ENCODE results near the gene SPINK1. TPM values are rescaled to one million over a fixed set of nuclear protein-coding genes. Genes with fewer than 3 reads are reported as not detected.

The SPINK1 gene
- total RNA-seq, 1 experiment from 2014 or later, result 4.5 TPM

- TF ChIP-seq SP1 (IDR thresholded peaks at IDR 0.05; ENCODE audit: low read depth) (no peak), ZNF274 (IDR thresholded peaks at IDR 0.05; ENCODE audit: low read depth, low read length) (no peak), CEBPB (IDR thresholded peaks at IDR 0.05; ENCODE audit: low read depth) (no peak), ZFX (IDR thresholded peaks at IDR 0.05) (no peak), FOSL1 (IDR thresholded peaks at IDR 0.05; ENCODE audit: low read depth) (no peak), ATF3 (IDR thresholded peaks at IDR 0.05) (no peak), YY1 (IDR thresholded peaks at IDR 0.05; ENCODE audit: extremely low read depth, insufficient replicate concordance, low read depth, low read length) (no peak)
Measured at GRCh38 chr5:147855774-147856069, 24.3 kb upstream of the SPINK1 start (continued).

- H3K4me2 ChIP-seq (ENCODE audit: low read length), result no peak overlapping the region
- H3K79me2 ChIP-seq (ENCODE audit: insufficient read depth, low read length), result no peaks in the 10 kb centered on the region
- no peaks in the 10 kb centered on the region for H3K9me2 ChIP-seq (ENCODE audit: insufficient read depth)
- ATAC-seq (no peak), DNase-seq (ENCODE audit: low read depth, low spot score) (no peak)
- ChIA-PET CTCF (interaction anchor here (1.1 kb wide), 1 partner anchor 85 kb away, joined by 3 read pairs; no protein-coding TSS in a partner anchor), RAD21 (ENCODE audit: low non-redundant PET in 1 of 2, low total read pairs in 2 of 2, uncharacterized antibody in 2 of 2, unreplicated experiment in 2 of 2) (no interaction called here), POLR2A (no interaction called here)
- no TSS peak for BruUV-seq (replicated peaks)
- H3K9me3 ChIP-seq (ENCODE audit: control insufficient read depth in 1 of 2, insufficient read depth in 1 of 2, low read depth in 1 of 2, low read length in 2 of 2), result no peaks in the 10 kb centered on the region
- no peaks in the 10 kb centered on the region for H3K36me3 ChIP-seq (ENCODE audit: control insufficient read depth in 1 of 2, insufficient read depth in 2 of 2, low read length in 2 of 2)
- H4K20me1 ChIP-seq (ENCODE audit: insufficient read depth), result no peaks in the 10 kb centered on the region
- H3K27ac ChIP-seq (ENCODE audit: low read depth, low read length), result no peak overlapping the region
- no peak overlapping the region for H3K4me3 ChIP-seq (replicated peaks in 1 of 2; ENCODE audit: low read depth in 1 of 2, low read length in 2 of 2)
- no peaks in the 10 kb centered on the region for H3K4me1 ChIP-seq (ENCODE audit: control insufficient read depth in 1 of 2, insufficient read depth in 2 of 2, low read length in 2 of 2)
- no peak overlapping the region for H3K9ac ChIP-seq (ENCODE audit: low read length)
- peaks cover 5% of the 10 kb centered on the region; the same call in 1 of the 2 replicates for H3K27me3 ChIP-seq (ENCODE audit: insufficient read depth, low read length)
- TF ChIP-seq, protein P1, sequence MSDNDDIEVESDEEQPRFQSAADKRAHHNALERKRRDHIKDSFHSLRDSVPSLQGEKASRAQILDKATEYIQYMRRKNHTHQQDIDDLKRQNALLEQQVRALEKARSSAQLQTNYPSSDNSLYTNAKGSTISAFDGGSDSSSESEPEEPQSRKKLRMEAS (IDR thresholded peaks at IDR 0.05), result no peak
- TF ChIP-seq ELF1 (IDR thresholded peaks at IDR 0.05; ENCODE audit: borderline replicate concordance, low read depth), result no peak
- no peak for TF ChIP-seq ATF3 (IDR thresholded peaks at IDR 0.05)
- intact Hi-C loops (cut with micrococcal nuclease), result loop anchor here (5.0 kb wide), 1 partner anchor 252 kb away; no protein-coding TSS in a partner anchor
- H2AFZ ChIP-seq (ENCODE audit: low read depth, low read length, poor library complexity, severe bottlenecking), result no peak overlapping the region
Measured at GRCh38 chr5:147854894-147855773, 23.7 kb upstream of the SPINK1 start.
